Right ventricle myocardium inferior (tissue), 1 donor: ENCODE measurements around the gene PKDCC. TPM values are rescaled to one million over a fixed set of nuclear protein-coding genes. Genes with fewer than 3 reads are reported as not detected.
"Not testable (repeated sequence)": the region's sequence is repeated elsewhere in the genome, so short reads cannot be mapped to it uniquely, and the experiment has no call there.

Source experiments
- ATAC-seq: fragments of 200-7000 bp; cut with Tn5 transposase; one replicate; pipeline ENCODE4 v1.9.1; 2020; ENCODE audit warnings: mild to moderate bottlenecking, moderate library complexity
- DNase-seq: peaks from one replicate; pipeline ENCODE4 v3.0.0; 2021; ENCODE audit errors: missing footprints
- intact Hi-C: fragments of 100-400 bp; cut with DNase I; formaldehyde crosslinking; loops from one replicate; pipeline ENCODE4 v1.11.0; 2022
- total RNA-seq: library from RNA; stranded (reverse); fragmentation: NEBNext Ultra II Directional; extraction: Animal tissue kit (Norgen Biotek cat#: 25700); gene quantifications from one replicate; pipeline ENCODE4 v1.2.1, GENCODE V29; 2021
- donor health status: DM: no; HTN: yes; CAD: no; lungs with severe emphysema.

Gene PKDCC
- total RNA-seq, 1 donor from 2014 or later: 114 TPM

- no peak for ATAC-seq
- intact Hi-C loops: no loop called here
- DNase-seq: no peak
These were observed 18.1 kb upstream of the PKDCC start for GRCh38 chr2:42029639-42030199.

- ATAC-seq (no peak), DNase-seq (no peak)
- intact Hi-C loops: no loop called here
These were observed 17.5 kb upstream of the PKDCC start for GRCh38 chr2:42030200-42030759.

DNA sequence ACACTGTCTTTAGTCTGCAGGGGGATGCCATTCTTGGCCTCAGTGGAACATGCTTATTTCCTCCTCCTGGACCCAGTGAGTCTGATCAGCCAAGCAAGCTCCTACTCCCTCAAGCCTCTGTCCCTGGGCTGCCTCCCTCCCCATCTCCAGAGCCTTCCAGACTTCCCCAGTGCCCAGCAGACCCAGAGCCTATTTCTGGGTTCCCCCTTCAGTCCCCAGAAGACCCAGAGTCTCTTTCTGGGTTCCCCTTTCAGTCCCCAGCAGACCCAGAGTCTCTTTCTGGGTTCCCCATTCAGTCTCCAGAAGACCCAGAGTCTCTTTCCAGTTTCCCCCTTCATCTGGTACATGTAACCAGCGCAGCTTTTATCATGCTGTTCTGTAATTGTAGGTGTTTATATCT lies 17.0 kb upstream of the PKDCC start:
- intact Hi-C loops: no loop called here
- ATAC-seq (no peak), DNase-seq (no peak)

DNA sequence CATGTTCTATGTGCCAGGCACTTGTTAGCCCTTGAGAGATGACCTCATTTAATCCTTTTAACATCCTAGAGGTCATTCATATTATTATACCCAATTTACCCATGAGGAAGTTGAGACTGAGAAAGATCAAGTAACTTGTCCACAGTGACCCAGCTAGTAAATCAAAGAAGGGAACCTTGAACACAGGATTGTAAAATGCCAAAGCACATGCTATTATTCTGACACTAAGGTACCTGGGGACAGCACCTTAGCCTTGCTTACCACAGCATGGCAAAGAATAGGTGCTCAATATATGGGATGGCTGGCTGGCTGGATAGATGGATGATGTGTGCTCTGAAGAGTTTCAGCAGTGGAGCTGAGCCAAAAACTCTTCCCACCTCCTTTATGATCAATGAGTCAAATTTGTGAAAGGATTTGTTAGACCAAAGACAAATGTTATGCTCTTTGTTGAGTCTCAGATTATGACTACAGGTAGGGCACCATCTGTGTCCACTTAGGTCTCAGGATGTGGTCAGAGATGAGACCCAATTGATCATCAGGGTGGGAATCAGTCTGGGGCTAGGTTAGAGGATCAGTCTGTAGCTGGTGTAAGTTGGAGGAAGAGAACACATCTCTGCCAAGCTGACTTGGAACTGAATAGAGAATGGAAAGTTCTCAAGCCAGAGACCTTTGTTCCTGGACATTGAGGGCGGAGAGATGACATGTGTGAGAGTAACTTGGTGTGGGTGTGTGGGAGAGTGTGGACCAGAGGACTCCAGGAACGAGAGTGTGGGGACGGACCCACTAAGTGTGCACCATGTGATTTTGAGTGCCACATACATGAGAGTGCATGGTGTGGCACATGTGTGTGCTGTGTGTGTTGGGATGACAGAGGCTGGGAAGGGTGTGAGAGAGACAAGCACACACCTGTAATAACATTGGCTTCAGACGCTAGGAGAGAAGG lies 16.3 kb upstream of the PKDCC start:
- ATAC-seq (no peak), DNase-seq (no peak)
- intact Hi-C loops: no loop called here

GRCh38 chr2:42032224-42032620 lies 15.6 kb upstream of the PKDCC start:
- ATAC-seq (no peak), DNase-seq (no peak)
- intact Hi-C loops: no loop called here

DNA sequence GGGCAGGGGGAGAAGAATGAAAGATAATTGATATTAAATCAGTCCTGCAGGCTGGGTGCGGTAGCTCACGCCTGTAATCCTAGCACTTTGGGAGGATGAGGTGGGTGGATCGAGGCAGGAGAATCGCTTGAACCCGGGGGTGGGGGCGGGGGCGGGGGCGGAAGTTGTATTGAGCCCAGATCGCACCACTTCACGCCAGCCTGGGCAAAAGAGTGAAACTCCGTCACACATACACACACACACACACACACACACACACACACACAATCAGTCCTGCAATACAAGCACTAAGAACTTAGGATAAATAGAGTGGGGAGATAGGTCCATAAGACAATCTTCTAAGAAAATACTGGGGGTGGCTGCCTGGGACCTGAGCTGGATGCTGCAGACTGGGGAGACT lies 15.1 kb upstream of the PKDCC start:
- ATAC-seq (no peak), DNase-seq (no peak)
- intact Hi-C loops: no loop called here

- ATAC-seq, intact Hi-C loops, DNase-seq: not testable (repeated sequence)
These were observed 13.7 kb upstream of the PKDCC start for GRCh38 chr2:42034096-42034495.

GRCh38 chr2:42035241-42035640 lies 12.6 kb upstream of the PKDCC start:
- intact Hi-C loops: no loop called here
- no peak for ATAC-seq
- no peak for DNase-seq

DNA sequence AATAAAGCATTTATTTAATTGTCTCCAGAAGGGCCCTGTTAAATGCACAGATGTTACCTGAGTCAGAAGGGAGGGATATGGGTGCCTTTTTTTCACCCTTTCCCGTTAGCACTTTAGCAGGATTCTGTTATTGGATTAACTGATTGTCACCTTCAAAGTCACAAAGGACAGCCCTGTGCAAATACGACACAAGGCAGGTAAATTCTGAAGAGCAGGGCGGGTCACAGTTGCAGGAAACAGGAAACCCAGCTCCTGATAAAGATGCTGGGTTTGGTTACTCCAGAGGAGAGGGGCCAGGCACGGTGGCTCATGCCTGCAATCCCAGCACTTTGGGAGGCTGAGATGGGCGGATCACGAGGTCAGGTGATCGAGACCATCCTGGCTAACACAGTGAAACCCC lies 11.4 kb upstream of the PKDCC start:
- DNase-seq: no peak
- ATAC-seq: no peak
- intact Hi-C loops: no loop called here

DNA sequence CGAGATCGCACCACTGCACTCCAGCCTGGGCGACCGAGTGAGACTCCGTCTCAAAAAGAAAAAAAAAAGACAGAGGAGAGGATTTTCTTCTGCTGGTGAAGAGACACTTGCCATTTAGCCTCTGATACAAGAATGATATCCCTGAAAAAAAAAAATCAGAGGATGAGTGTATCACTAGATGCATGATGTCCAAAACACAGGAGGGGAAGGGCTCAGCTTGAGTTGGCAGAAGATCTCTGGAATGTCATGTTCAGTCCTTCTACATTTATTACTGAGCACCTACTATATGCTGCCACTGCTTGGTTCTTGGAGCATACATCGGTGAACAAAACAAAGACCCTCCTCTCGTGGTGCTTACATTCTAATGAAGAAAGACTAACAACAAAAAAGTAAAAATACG lies 10.9 kb upstream of the PKDCC start:
- intact Hi-C loops: no loop called here
- ATAC-seq: no peak
- DNase-seq: no peak

GRCh38 chr2:42040643-42041278 lies 7.1 kb upstream of the PKDCC start:
- DNase-seq (no peak), ATAC-seq (no peak)
- intact Hi-C loops: no loop called here

DNA sequence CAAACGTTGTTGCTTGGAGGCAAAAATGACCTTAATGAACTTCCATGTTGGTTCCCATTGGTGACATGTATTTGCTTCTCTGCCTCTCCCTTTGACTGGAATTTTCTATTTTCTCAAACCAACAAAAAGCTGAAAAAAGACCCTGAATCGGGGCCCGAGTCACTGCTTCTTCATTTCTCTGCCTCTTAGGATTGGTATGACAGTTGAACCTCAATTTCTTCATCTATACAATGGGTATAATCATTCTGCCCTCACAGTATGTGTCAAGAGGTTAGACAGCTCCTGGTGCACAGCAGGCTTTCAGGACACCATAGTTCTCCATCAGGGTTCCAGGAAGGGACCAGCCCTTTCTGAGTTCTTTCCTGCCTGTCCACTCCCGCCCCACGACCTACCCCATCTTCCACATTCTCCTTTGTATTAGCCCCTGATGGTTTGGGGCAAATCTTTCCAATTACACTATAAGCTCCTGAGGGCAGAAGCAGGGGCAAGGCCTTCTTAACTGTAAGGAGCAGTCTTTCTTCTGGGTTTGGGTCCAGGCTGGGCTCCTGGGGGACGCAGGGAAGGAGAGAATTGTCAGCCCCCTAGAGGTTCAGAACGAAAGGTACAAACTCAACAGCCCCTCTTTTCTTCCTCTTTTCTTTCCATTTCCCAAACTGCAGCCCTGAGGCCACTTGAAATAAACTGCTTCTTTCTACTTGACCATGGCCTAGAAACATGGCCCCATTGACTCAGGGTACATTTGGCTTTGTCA lies 6.3 kb upstream of the PKDCC start:
- DNase-seq (no peak), ATAC-seq (no peak)
- intact Hi-C loops: no loop called here

GRCh38 chr2:42042631-42043355 lies 5.0 kb upstream of the PKDCC start:
- DNase-seq: no peak
- intact Hi-C loops: no loop called here
- no peak for ATAC-seq

DNA sequence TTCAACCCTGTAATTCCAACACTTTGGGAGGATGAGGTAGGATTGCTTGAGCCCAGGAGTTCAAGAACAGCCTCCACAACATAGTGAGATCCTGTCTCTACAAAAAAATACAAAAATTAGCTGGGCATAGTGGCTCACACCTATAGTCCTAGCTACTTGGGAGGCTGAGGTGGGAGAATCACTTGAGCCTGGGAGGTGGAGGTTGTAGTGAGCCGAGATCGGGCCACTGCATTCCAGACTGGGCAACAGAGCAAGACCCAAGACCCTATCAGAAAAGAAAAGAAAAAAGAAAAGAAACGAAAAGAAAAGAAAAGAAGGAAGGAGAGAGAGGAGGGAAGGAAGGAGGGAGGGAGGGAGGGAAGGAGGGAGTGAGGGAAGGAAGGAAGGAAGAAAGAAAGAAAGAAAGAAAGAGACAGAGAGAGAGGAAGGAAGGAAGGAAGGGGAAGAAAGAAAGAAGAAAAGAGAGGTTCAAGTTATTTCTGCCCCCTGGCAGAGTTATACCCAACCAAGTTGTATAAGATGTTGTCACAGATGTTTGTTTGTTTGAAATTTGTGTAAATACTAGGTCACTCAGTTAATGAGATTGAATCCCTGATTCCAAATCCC lies 3.9 kb upstream of the PKDCC start:
- DNase-seq (no peak), ATAC-seq (no peak)
- intact Hi-C loops: no loop called here

DNA sequence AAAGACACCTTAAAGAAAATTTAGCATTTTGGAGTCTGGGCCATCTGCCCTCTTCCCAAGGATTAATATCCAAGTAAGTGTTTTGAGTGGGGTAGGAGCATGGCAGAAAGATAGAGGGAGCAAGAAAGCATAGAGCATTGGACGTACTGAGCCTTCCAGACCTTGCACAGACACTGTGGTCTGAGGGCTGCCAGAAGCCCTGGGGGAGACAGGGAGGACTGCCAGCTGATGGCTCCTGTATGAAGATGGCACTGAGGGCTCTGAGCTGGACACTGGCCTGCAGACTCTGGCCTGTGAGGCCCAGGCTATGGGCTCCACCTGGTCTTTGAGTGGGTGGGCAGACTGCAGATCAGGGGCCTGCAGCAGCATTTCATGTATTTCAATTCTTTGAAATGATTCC lies 2.9 kb upstream of the PKDCC start:
- no peak for ATAC-seq
- intact Hi-C loops: loop anchor here (5.0 kb wide), 2 partner anchors 37 to 98 kb away; no protein-coding TSS in a partner anchor

GRCh38 chr2:42045352-42045751 lies 2.5 kb upstream of the PKDCC start:
- intact Hi-C loops: loop anchor here (5.0 kb wide), 2 partner anchors 37 to 98 kb away; no protein-coding TSS in a partner anchor

More for the DNA sequence above, 2.9 kb upstream of the PKDCC start:
- DNase-seq: no peak

DNA sequence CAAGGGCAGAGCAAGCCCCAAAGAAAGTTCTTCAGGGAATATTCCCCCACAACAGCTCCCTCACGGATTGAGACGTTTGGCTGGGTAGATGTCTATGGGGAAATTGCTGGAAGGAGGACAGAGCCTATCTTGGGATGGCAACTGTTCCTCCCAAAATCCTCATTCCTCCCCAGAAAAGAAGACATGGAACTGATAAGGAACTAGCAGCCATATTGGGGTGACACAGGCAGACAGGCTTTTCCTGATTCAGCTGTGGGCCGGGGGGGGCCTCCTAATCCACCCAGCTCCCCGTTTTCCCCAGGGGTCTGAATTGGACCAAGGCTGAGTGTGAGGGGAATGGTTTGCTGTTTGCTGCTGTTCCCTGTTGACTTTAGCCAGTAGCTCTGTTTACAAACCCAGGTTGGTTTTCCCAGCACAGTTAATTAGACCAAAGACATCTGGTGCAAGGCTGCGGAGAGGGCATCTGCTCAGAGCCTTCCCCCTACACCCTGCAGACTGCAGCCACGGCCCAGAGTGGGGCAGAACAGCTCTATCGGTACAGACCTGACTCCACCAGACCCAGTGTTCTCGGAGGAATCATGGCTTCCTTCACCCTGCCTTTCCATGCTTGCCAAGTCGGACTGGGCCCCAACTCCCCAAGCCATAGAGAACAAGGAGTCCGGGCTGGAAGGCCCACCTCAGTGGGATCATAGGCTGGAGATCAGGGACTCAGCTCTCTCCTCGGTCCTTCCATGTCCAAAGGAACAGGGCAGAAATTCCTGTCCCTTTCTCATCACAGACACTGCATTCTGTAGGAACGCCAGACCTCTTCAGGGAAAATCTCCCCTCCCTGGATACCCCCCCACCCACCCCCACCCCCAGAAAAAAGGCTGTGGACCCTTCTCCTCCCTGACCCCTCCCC lies 1.7 kb upstream of the PKDCC start:
- intact Hi-C loops: loop anchor here (5.0 kb wide), 2 partner anchors 36 to 99 kb away; no protein-coding TSS in a partner anchor
- DNase-seq (no peak), ATAC-seq (no peak)

More at GRCh38 chr2:42045352-42045751, 2.5 kb upstream of the PKDCC start:
- no peak for ATAC-seq
- no peak for DNase-seq
